Endothelial cell of umbilical vein (primary cell): ENCODE measurements around the gene PRKCB. TPM values are rescaled to one million over a fixed set of nuclear protein-coding genes. Genes with fewer than 3 reads are reported as not detected.

ENCODE experiments used
- BruUV-seq: library from RNA; stranded (reverse); fragments of 400-500 nt; replicated peaks from 2 replicates; lab custom pipeline; 2021; lab: Mats Ljungman, UMichigan
- CTCF ChIA-PET: fragments of 300-600, 350-600 bp; sonication (Branson Sonifier 250); formaldehyde crosslinking; loops from one replicate; lab custom pipeline; 2021; ENCODE audit warnings: antibody characterized with exemption, inconsistent platforms; lab: Charles Lee
- POLR2A ChIA-PET: fragments of 300-600, 350-600 bp; sonication (Branson Sonifier 250); formaldehyde crosslinking; loops from one replicate; lab custom pipeline; 2021; ENCODE audit warnings: antibody characterized with exemption, inconsistent platforms; lab: Charles Lee
- DNase-seq: peaks from one replicate; pipeline ENCODE4 v3.0.0-alpha.2; 2011; ENCODE audit warnings: low read depth, low spot score
- FAIRE-seq: peaks from 2 replicates; lab custom pipeline; 2011; peaks lifted over from hg19 to GRCh38; lab: Jason Lieb, UNC
- H2AFZ ChIP-seq: 2 replicates; pipeline ENCODE4 v1.6.0; 2012; ENCODE audit warnings: low read depth, low read length, control low read depth, inconsistent platforms
- H3K27ac ChIP-seq: 2 replicates; pipeline ENCODE4 v1.5.1; 2011; ENCODE audit warnings: low read depth, mild to moderate bottlenecking, control low read depth, low read length, moderate library complexity; ENCODE audit not compliant: insufficient read depth
- H3K27me3 ChIP-seq, 2 experiments: 2 replicates each; pipeline versions ENCODE4 v1.6.0 to v1.6.1; 2011; ENCODE audit warnings: low read length in 2 of 2, mixed read lengths in 1 of 2; ENCODE audit not compliant: control insufficient read depth in 2 of 2, insufficient read depth in 2 of 2
- H3K36me3 ChIP-seq, 2 experiments: 2 replicates in 1 of 2; 3 replicates in 1 of 2; pipeline ENCODE4 v1.5.1; 2011; ENCODE audit warnings: low read length in 2 of 2, mild to moderate bottlenecking in 1 of 2, moderate library complexity in 1 of 2; ENCODE audit not compliant: control insufficient read depth in 2 of 2, insufficient read depth in 2 of 2; ENCODE audit errors: extremely low read depth in 1 of 2
- H3K4me1 ChIP-seq: 3 replicates; pipeline ENCODE4 v1.5.1; 2011; ENCODE audit warnings: mild to moderate bottlenecking, low read length; ENCODE audit not compliant: control insufficient read depth, insufficient read depth; ENCODE audit errors: extremely low read depth
- H3K4me2 ChIP-seq: 2 replicates; pipeline ENCODE4 v1.6.1; 2011; ENCODE audit warnings: low read length, control low read depth, mixed read lengths; ENCODE audit not compliant: insufficient read depth
- H3K4me3 ChIP-seq, 3 experiments: fragments of 200-600 bp in 1 of 3; sonication (generic), shearing (Covaris generic) in 1 of 3; replicated peaks in 1 of 3; 2 replicates each; pipeline ENCODE4 v1.5.1; 2011 to 2016; ENCODE audit warnings: control low read depth in 3 of 3, low read length in 3 of 3, mild to moderate bottlenecking in 2 of 3, inconsistent platforms in 1 of 3, low read depth in 1 of 3, moderate library complexity in 1 of 3; ENCODE audit not compliant: insufficient read depth in 1 of 3
- H3K79me2 ChIP-seq: 2 replicates; pipeline ENCODE4 v1.6.0; 2012; ENCODE audit warnings: low read length, inconsistent platforms; ENCODE audit not compliant: control insufficient read depth, insufficient read depth
- H3K9ac ChIP-seq: replicated peaks from 2 replicates; pipeline ENCODE3; 2011; ENCODE audit warnings: low read length, control low read depth; ENCODE audit not compliant: insufficient read depth; ENCODE audit errors: extremely low read depth
- H3K9me1 ChIP-seq: replicated peaks from 3 replicates; pipeline ENCODE4 v1.6.0; 2011; ENCODE audit warnings: mild to moderate bottlenecking, low read length; ENCODE audit not compliant: control insufficient read depth, insufficient read depth; ENCODE audit errors: extremely low read depth
- H3K9me3 ChIP-seq: replicated peaks from 2 replicates; pipeline ENCODE4 v1.5.1; 2012; ENCODE audit warnings: low read length, inconsistent platforms; ENCODE audit not compliant: control insufficient read depth, insufficient read depth
- H4K20me1 ChIP-seq: replicated peaks from 2 replicates; pipeline ENCODE3; 2011; ENCODE audit warnings: mild to moderate bottlenecking, low read length; ENCODE audit not compliant: control insufficient read depth, insufficient read depth; ENCODE audit errors: extremely low read depth
- CTCF ChIP-seq, 2 donors: IDR thresholded peaks; 1 replicate in 1 of 2; 2 replicates in 1 of 2; pipeline ENCODE4 v1.5.1; 2011; ENCODE audit warnings: low read length in 2 of 2, mild to moderate bottlenecking in 2 of 2, moderate library complexity in 2 of 2, control low read depth in 1 of 2, inconsistent platforms in 1 of 2, low read depth in 1 of 2; ENCODE audit not compliant: insufficient read depth in 1 of 2; ENCODE audit errors: extremely low read depth in 1 of 2
- EZH2 ChIP-seq: IDR thresholded peaks from 2 replicates; pipeline ENCODE4 v1.6.1; 2012; ENCODE audit warnings: borderline replicate concordance, low read depth, mild to moderate bottlenecking, moderate library complexity, low read length, inconsistent platforms; ENCODE audit not compliant: severe bottlenecking
- FOS ChIP-seq: IDR thresholded peaks from 2 replicates; pipeline ENCODE4 v1.6.1; 2011; ENCODE audit warnings: mild to moderate bottlenecking, low read length, moderate library complexity, borderline replicate concordance; ENCODE audit not compliant: insufficient read depth
- GATA2 ChIP-seq: IDR thresholded peaks from 2 replicates; pipeline ENCODE4 v1.7.0; 2011; ENCODE audit warnings: low read depth, mild to moderate bottlenecking, moderate library complexity, mixed read lengths, low read length; ENCODE audit not compliant: insufficient read length, insufficient read depth
- JUN ChIP-seq: IDR thresholded peaks from 2 replicates; pipeline ENCODE4 v1.6.1; 2011; ENCODE audit warnings: borderline replicate concordance, low read depth; ENCODE audit not compliant: insufficient read length, insufficient read depth
- MAX ChIP-seq: IDR thresholded peaks from 2 replicates; pipeline ENCODE4 v1.6.1; 2011; ENCODE audit not compliant: insufficient read depth, insufficient read length
- MYC ChIP-seq: IDR thresholded peaks from one replicate; pipeline ENCODE4 v1.6.1; 2011; ENCODE audit warnings: mild to moderate bottlenecking, low read depth, low read length
- POLR2A ChIP-seq: IDR thresholded peaks from 2 replicates; pipeline ENCODE4 v1.6.1; 2012; ENCODE audit warnings: low read depth, mild to moderate bottlenecking, control low read depth, low read length
- POLR2AphosphoS5 ChIP-seq: IDR thresholded peaks from 2 replicates; pipeline ENCODE4 v1.6.1; 2012; ENCODE audit warnings: low read depth, mild to moderate bottlenecking, control low read depth, low read length, moderate library complexity; ENCODE audit not compliant: insufficient read depth
- dilution Hi-C: fragments of 300-500 bp; cut with MboI; formaldehyde crosslinking; loops from one replicate; pipeline ENCODE4 v1.15.0; 2019; ENCODE audit warnings: low sequenced_read_pairs; ENCODE audit not compliant: extremely low pct_ligation_motif_present
- intact Hi-C: fragments of 100-400 bp; cut with micrococcal nuclease; formaldehyde crosslinking; loops from one replicate; pipeline ENCODE4 v1.10.0; 2022
- polyA plus RNA-seq, 4 experiments: library from polyadenylated mRNA; depleted of rRNA in 3 of 4; stranded (reverse) in 3 of 4; unstranded in 1 of 4; fragments of >200 nt; gene quantifications; 2 replicates each; pipeline versions ENCODE4 v1.2.1 to v1.2.3, GENCODE V29; 2011 to 2012; ENCODE audit warnings: missing spikeins in 1 of 4
- total RNA-seq: library from RNA; stranded (reverse); gene quantifications from 2 replicates; pipeline ENCODE4 v1.2.3, GENCODE V29; 2021

The PRKCB gene
- total and polyA plus RNA-seq, 2 donors (not counting 3 experiments of a cell fraction or from before 2014, with no cell fraction given): 0.01 TPM; not detected in 1

- ChIA-PET CTCF (interaction anchor here (0.6 to 5.9 kb wide), 63 partner anchors 8 to 1111 kb away, joined by 3 to 133 read pairs (median 4); partner anchors contain the start of gene PLK1), POLR2A (no interaction called here)
- no peaks in the 10 kb centered on the region for H3K27me3 ChIP-seq
- no peaks in the 10 kb centered on the region for H3K36me3 ChIP-seq
- intact Hi-C loops (loop anchor here (1.0 kb wide), 2 partner anchors 209 to 275 kb away; no protein-coding TSS in a partner anchor), dilution Hi-C loops (no loop called here)
- H3K9me1 ChIP-seq: no peaks in the 10 kb centered on the region
- no peak overlapping the region for H3K9ac ChIP-seq
- no peak overlapping the region for H3K27ac ChIP-seq
- FAIRE-seq (no peak), DNase-seq (no peak)
- no peaks in the 10 kb centered on the region for H3K4me1 ChIP-seq
- H3K79me2 ChIP-seq: no peaks in the 10 kb centered on the region
- no TSS peak for BruUV-seq
- no peak overlapping the region for H3K4me2 ChIP-seq
- TF ChIP-seq MAX: no peak
- TF ChIP-seq CTCF (IDR thresholded peaks at IDR 0.05; ENCODE audit: extremely low read depth in 1 of 2, insufficient read depth in 1 of 2, low read depth in 1 of 2, low read length in 2 of 2): no peak
- no peak for TF ChIP-seq JUN
- TF ChIP-seq FOS: no peak
- no peak for TF ChIP-seq GATA2
- TF ChIP-seq EZH2: no peak
- no peak for TF ChIP-seq POLR2AphosphoS5
- TF ChIP-seq MYC: no peak
- no peak for TF ChIP-seq POLR2A
- H3K9me3 ChIP-seq: no peaks in the 10 kb centered on the region
- no peak overlapping the region for H3K4me3 ChIP-seq
- no peaks in the 10 kb centered on the region for H4K20me1 ChIP-seq
- H2AFZ ChIP-seq: no peak overlapping the region
These were observed 174.2 kb downstream of the PRKCB start for GRCh38 chr16:24009955-24010354.
